Measurements from ENCODE around the gene B4GALT5.

- TF ChIP-seq POLR2AphosphoS5 (IDR thresholded peaks at IDR 0.05; ENCODE audit: borderline replicate concordance, low read depth, low read length) = no peak
- TF ChIP-seq EZH2 (IDR thresholded peaks at IDR 0.05) = no peak
- TF ChIP-seq FOXP2 (optimal IDR thresholded peaks at IDR 0.05; ENCODE audit: control extremely low read depth, extremely low read length, insufficient read depth) = no peak
Observed at GRCh38 chr20:49741977-49742376, 28.3 kb upstream of the B4GALT5 start.
